Subcutaneous adipose tissue (tissue), 4 donors: ENCODE results near the gene PRIMA1. TPM values are rescaled to one million over a fixed set of nuclear protein-coding genes. Genes with fewer than 3 reads are reported as not detected.

Experiments used
- CTCF ChIP-seq: fragments of 450-650 bp; IDR thresholded peaks from one replicate; pipeline ENCODE4 v1.5.1; 2016; ENCODE audit warnings: low read depth, mild to moderate bottlenecking, control low read depth, antibody characterized with exemption, moderate library complexity
- total RNA-seq, 4 donors: library from RNA; depleted of rRNA; stranded (reverse); fragments of >200 nt; gene quantifications; one replicate each; pipeline ENCODE4 v1.1.0, GENCODE V29; 2016

PRIMA1 gene
- total RNA-seq, 4 donors from 2014 or later = 0.51 to 1.3 (median 0.80) TPM

GRCh38 chr14:93824518-93825234, 36.4 kb upstream of the PRIMA1 start:
- no peak for TF ChIP-seq CTCF

DNA sequence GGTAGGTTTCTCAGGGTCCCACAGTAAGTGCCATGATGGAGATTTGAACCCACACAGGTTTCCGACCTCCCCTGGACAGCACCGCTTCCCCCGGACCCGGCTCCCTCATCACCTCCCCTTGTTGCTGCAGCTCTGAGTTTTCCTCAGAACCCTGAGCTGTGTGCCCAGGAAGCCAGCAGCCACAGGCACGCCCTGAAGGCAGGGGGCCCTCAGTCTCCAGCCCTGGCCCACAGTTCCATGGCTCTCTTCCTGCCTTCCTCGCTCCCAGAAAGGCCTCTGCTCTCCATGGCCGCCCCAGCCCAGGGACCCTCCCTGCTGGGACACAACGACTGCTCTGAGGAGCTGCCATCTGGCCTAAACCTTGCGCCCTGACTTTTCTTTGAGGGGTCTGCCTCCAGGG, 35.8 kb upstream of the PRIMA1 start:
- TF ChIP-seq CTCF = no peak

DNA sequence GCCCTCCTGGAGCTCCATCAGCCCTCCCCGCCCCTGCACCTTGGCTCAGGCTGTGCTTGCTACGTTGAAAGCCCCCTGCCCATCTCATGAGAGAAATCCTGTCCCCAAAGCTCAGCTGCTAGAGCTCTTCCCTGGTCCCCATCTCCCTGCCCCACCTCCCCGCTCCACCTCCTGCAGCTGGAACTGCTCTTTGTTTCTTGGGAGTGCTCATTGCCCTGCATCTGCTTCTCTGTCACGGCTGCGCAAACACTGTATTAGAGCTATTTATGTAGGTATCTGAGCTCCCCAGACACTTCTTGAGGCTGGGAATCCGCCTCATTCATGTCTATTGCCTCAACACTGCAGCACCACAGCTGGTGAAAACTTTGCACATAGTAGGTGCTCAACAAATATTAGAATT, 32.8 kb upstream of the PRIMA1 start:
- no peak for TF ChIP-seq CTCF

- no peak for TF ChIP-seq CTCF
Observed at GRCh38 chr14:93818857-93819256, 30.6 kb upstream of the PRIMA1 start.

DNA sequence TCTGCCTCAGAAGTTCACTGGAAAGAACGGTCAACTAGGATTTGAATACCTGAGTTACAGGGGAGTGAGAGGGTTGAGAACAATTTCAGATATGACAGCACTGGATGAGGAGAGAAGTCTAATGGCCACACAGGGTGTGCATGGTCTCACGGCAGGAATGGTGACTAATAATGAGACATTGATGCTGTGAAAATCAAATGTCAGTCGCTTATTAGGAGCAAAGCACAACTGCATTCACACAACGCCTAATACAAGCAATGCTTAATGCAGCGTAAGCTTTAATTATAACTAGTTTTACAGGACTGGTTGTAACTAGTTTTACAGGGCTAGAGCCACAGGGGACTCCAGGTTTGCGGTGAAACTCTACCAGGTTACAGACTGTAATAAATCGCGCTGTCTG, 23.4 kb upstream of the PRIMA1 start:
- no peak for TF ChIP-seq CTCF

DNA sequence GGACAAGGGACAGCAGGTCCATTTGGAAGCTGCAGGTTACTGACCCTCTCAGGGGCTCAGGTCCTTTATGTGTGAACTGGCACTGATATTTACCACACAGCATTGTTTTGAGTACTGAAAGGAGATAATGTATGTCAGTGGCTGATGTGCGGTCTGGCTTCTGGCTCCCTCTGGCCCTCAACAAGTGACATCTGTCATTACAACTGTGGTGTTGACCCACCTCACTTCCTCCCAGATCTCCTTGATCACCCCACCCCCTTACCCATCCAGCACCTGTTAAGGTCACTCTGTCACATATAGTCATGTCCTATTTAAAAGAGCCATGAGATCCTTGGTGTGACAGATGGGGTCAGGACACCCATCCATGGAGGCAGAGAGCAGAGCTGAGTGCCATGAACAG, 22.7 kb upstream of the PRIMA1 start:
- no peak for TF ChIP-seq CTCF

DNA sequence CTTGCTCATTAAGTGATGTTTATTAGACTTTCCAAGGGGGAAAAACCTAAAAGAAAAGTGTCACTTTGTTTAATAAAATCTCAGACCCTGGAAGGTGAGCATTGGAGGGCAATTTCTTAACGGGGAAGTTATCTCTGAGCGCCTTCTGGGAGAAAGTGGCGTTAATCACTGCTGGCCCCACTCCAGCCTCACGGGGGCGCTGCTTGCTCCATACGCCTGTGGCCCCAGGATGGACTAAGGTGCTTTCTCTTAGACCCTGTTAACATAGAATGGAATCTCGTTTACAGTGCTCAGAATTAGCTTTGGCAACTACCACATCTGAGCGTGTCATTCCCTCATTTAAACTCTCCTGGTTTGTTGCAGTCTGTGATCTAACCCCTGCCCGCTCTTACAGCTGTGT, 16.4 kb upstream of the PRIMA1 start:
- no peak for TF ChIP-seq CTCF
